Stimulated activated naive CD8-positive, alpha-beta T cell treated with anti-CD3 and anti-CD28 coated beads, Interleukin-15, amount 100 ng/mL, for 72 hours (primary cell): ENCODE data around the gene CDKN2AIP.
"Not testable (repeated sequence)": the region's sequence is repeated elsewhere in the genome, so short reads cannot be mapped to it uniquely, and the experiment has no call there.

Experiments used
- ATAC-seq: fragments of 150-1000 bp; cut with Tn5 transposase; 2 replicates; pipeline ENCODE4 v1.10.0; 2021; ENCODE audit warnings: mild to moderate bottlenecking, moderate library complexity
- DNase-seq, 2 donors: peaks; one replicate each; pipeline ENCODE4 v3.0.0; 2021 to 2022
- H3K27ac Mint-ChIP-seq, 2 donors: one replicate each; pipeline ENCODE4 v1.8.0; 2022; ENCODE audit warnings: mild to moderate bottlenecking in 2 of 2, mixed read lengths in 2 of 2, moderate library complexity in 2 of 2
- H3K27me3 Mint-ChIP-seq: one replicate; pipeline ENCODE4 v1.8.0; 2022; ENCODE audit warnings: mixed read lengths
- H3K4me1 Mint-ChIP-seq: one replicate; pipeline ENCODE4 v1.8.0; 2022; ENCODE audit warnings: mild to moderate bottlenecking, mixed read lengths
- H3K4me3 Mint-ChIP-seq, 2 donors: one replicate each; pipeline ENCODE4 v1.8.0; 2022; ENCODE audit warnings: mild to moderate bottlenecking in 2 of 2, mixed read lengths in 2 of 2, moderate library complexity in 1 of 2
- H3K9me3 Mint-ChIP-seq, 2 donors: one replicate each; pipeline ENCODE4 v1.8.0; 2022; ENCODE audit warnings: mixed read lengths in 2 of 2

CDKN2AIP gene

GRCh38 chr4:183463903-183464619 lies 19.6 kb downstream of the CDKN2AIP start:
- DNase-seq, ATAC-seq, H3K4me1 Mint-ChIP-seq, H3K4me3 Mint-ChIP-seq, H3K27me3 Mint-ChIP-seq, H3K27ac Mint-ChIP-seq, H3K9me3 Mint-ChIP-seq: not testable (repeated sequence)

- not testable (repeated sequence) for H3K4me1 Mint-ChIP-seq, H3K27ac Mint-ChIP-seq, H3K27me3 Mint-ChIP-seq, H3K9me3 Mint-ChIP-seq, DNase-seq, ATAC-seq, H3K4me3 Mint-ChIP-seq
Measured at GRCh38 chr4:183465879-183466278, 21.4 kb downstream of the CDKN2AIP start.

GRCh38 chr4:183467246-183467645 lies 22.8 kb downstream of the CDKN2AIP start:
- no peaks in the 10 kb centered on the region for H3K27me3 Mint-ChIP-seq
- no peak for DNase-seq

GRCh38 chr4:183468210-183469095 lies 24.0 kb downstream of the CDKN2AIP start:
- H3K4me3 Mint-ChIP-seq: no peak overlapping the region
- no peaks in the 10 kb centered on the region for H3K9me3 Mint-ChIP-seq
- no peaks in the 10 kb centered on the region for H3K27me3 Mint-ChIP-seq
- no peaks in the 10 kb centered on the region for H3K4me1 Mint-ChIP-seq
- ATAC-seq (no peak), DNase-seq (no peak)
- H3K27ac Mint-ChIP-seq: no peak overlapping the region

More at GRCh38 chr4:183467246-183467645, 22.8 kb downstream of the CDKN2AIP start:
- Mint-ChIP-seq H3K9me3 (no peaks in the 10 kb centered on the region), H3K27ac (no peak overlapping the region), H3K4me1 (no peaks in the 10 kb centered on the region), H3K4me3 (no peak overlapping the region)
- ATAC-seq: no peak

- Mint-ChIP-seq H3K9me3 (no peaks in the 10 kb centered on the region), H3K4me3 (no peak overlapping the region), H3K27ac (no peak overlapping the region), H3K4me1 (no peaks in the 10 kb centered on the region), H3K27me3 (no peaks in the 10 kb centered on the region)
- DNase-seq (no peak), ATAC-seq (no peak)
Measured at GRCh38 chr4:183469285-183469684, 24.8 kb downstream of the CDKN2AIP start.

DNA sequence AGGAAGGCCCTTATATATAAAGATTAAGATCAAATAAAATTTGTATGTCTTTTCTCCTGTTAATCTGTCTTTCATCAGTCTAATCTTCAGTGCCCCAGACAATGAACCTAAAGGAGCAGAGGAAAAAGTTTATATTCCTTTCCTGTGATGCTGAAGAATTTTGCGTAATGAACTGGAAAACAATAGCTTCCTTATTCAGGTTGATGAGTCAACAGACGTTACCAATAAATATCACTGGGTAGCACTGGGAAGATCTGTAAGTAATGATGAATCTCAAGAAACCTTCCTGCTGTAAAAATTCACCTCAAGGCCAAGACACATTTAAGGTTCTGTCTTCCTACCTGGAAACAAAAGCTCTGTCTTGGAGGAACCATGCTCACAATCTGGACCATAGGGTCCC lies 25.5 kb downstream of the CDKN2AIP start:
- H3K27me3 Mint-ChIP-seq: no peaks in the 10 kb centered on the region
- H3K9me3 Mint-ChIP-seq: no peaks in the 10 kb centered on the region
- H3K27ac Mint-ChIP-seq: no peak overlapping the region
- no peaks in the 10 kb centered on the region for H3K4me1 Mint-ChIP-seq
- no peak for ATAC-seq
- H3K4me3 Mint-ChIP-seq: no peak overlapping the region
- DNase-seq: no peak

DNA sequence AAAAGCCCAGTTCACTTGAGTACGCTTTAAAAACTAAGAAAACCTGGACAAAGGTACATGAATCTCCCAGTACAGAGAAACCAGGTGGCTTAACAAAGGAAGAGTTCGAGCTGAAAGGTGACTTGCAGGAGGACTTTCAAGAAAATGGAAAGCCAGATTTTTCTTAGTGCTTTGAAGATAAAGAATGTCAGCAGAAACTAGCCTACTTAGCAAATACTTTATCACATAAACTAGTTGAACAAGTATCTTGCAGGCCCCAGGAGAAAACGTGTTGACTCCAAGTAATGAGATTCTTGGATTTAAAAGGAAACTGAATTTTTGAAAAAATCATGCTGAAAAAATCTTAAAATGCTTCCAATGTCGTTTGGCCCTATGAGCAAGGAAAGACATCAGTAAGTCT lies 26.4 kb downstream of the CDKN2AIP start:
- Mint-ChIP-seq H3K27ac (no peak overlapping the region), H3K9me3 (no peaks in the 10 kb centered on the region), H3K4me3 (no peak overlapping the region), H3K4me1 (no peaks in the 10 kb centered on the region), H3K27me3 (no peaks in the 10 kb centered on the region)
- DNase-seq (no peak), ATAC-seq (no peak)

DNA sequence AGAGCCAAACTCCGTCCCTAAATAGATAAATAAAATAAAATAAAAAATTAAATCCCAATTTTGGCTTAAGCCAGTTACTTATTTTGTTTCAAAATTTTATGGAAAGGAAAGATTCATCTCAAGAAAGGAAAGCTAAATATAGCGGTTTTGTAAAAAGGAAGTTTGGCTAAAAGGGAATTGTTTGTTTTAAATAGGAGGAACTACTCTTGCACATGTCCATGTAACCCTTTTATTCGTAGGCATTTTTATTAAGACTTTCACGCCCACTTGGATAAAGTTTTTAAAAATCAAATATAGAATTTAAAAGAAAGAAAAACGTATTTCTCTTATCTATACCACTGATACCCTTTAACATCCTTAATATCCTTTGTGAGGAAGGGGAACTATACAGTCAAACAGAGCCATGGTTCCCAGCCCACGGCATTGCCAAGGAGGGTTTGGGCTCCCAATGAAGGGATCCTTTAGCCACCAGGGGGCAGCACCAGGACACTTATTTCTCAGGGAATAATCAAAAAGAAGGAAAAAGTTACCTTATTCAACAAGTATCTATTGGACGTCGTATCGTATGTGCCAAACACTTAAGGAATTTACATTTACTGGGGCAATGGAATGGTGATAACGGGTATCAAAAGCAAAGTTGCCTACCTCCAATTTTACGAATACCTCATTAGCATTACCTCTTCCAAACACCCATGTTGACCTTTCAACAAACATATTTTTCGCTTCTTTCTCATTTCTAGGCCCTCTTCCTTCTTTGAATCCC lies 27.7 kb downstream of the CDKN2AIP start:
- peak; percentile 76 for ATAC-seq
- H3K27me3 Mint-ChIP-seq: no peaks in the 10 kb centered on the region

GRCh38 chr4:183478123-183478522 lies 33.7 kb downstream of the CDKN2AIP start:
- Mint-ChIP-seq H3K9me3 (no peaks in the 10 kb centered on the region), H3K4me1 (no peaks in the 10 kb centered on the region)
- ATAC-seq: no peak

More for the DNA sequence above, 27.7 kb downstream of the CDKN2AIP start:
- Mint-ChIP-seq H3K4me3 (no peak overlapping the region), H3K27ac (no peak overlapping the region), H3K4me1 (no peaks in the 10 kb centered on the region), H3K9me3 (no peaks in the 10 kb centered on the region)
- DNase-seq: peak; percentile 65 to 66

DNA sequence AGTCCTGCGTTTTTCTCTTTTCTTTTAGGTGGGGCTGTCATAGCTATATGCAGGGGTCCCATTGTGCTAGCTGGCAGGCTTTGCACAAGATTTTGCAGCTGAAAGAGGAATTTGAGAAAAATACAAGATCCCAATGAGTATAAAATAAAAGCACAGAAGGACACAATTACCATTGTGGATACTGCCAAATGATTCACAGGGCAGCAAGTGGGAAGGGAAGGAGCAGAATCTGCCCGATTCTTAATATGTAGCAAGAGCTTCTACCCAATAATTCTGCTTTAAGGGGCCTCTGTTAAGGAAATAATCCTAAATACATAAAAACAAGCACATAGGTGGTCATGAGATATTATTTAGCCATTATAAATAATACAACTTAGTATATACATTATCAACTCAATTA lies 34.5 kb downstream of the CDKN2AIP start:
- Mint-ChIP-seq H3K9me3 (no peaks in the 10 kb centered on the region), H3K27me3 (peaks cover 9% of the 10 kb centered on the region), H3K27ac (no peak overlapping the region), H3K4me1 (no peaks in the 10 kb centered on the region), H3K4me3 (no peak overlapping the region)
- DNase-seq (no peak), ATAC-seq (no peak)

More at GRCh38 chr4:183478123-183478522, 33.7 kb downstream of the CDKN2AIP start:
- Mint-ChIP-seq H3K27ac (no peak overlapping the region), H3K27me3 (peaks cover 9% of the 10 kb centered on the region), H3K4me3 (no peak overlapping the region)
- DNase-seq: no peak

DNA sequence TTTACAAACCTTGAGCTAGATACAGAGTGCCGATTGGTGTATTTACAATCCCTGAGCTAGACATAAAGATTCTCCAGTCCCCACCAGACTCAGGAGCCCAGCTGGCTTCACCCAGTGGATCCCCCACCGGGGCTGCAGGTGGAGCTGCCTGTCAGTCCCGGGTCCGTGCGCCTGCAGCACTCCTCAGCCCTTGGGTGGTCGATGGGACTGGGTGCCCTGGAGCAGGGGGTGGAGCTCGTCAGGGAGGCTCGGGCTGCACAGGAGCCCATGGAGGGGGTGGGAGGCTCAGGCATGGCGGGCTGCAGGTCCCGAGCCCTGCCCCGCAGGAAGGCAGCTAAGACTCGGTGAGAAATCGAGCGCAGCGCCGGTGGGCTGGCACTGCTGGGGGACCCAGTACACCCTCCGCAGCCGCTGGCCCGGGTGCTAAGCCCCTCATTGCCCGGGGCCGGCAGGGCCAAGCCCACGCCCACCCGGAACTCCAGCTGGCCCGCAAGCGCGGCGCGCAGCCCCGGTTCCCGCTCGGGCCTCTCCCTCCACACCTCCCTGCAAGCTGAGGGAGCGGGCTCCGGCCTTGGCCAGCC lies 38.2 kb downstream of the CDKN2AIP start:
- not testable (repeated sequence) for H3K9me3 Mint-ChIP-seq, H3K4me3 Mint-ChIP-seq, DNase-seq, H3K4me1 Mint-ChIP-seq, ATAC-seq, H3K27me3 Mint-ChIP-seq
- peak overlapping the region in 1 of 2 donors; percentile 74 for H3K27ac Mint-ChIP-seq

- no peak for DNase-seq
- no peak for ATAC-seq
- no peak overlapping the region for H3K4me3 Mint-ChIP-seq
- H3K27ac Mint-ChIP-seq: peak overlapping the region in 1 of 2 donors; percentile 72
- no peaks in the 10 kb centered on the region for H3K4me1 Mint-ChIP-seq
- no peaks in the 10 kb centered on the region for H3K9me3 Mint-ChIP-seq
- no peaks in the 10 kb centered on the region for H3K27me3 Mint-ChIP-seq
Measured at GRCh38 chr4:183483997-183484396, 39.6 kb downstream of the CDKN2AIP start.

DNA sequence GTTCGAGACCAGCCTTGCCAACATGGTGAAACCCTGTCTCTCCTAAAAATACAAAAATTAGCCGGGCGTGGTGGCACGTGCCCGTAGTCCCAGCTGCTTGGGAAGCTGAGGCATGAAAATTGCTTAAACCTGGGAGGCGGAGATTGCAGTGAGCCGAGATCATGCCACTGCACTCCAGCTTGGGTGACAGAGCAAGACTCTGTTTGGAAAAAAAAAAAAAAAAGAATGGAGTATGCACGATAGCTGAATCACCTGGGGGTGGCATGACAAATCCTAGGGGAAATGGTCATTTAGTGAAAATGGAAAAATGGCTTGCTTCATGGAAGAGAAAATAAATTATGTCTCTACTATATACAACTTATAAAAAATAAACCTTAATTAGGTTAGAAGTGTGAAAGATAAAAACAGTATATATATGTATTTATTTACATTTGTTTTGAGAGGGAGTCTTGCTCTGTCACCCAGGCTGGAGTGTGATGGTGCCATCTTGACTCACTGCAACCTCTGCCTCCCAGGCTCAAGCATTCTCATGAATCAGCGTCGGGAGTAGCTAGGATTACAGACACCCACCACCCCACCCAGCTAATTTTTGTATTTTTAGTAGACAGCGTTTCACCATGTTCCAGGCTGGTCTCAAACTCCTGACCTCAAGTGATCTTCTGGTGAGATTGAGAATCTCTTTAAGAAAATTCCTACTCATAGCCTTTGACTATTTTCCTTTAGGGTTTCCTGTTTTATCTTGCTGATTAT lies 41.1 kb downstream of the CDKN2AIP start:
- ATAC-seq: no peak
- H3K27me3 Mint-ChIP-seq: no peaks in the 10 kb centered on the region
- no peak overlapping the region for H3K4me3 Mint-ChIP-seq
- H3K9me3 Mint-ChIP-seq: peaks cover 4% of the 10 kb centered on the region in 2 donors
- no peaks in the 10 kb centered on the region for H3K4me1 Mint-ChIP-seq
- no peak overlapping the region for H3K27ac Mint-ChIP-seq
- DNase-seq: no peak

DNA sequence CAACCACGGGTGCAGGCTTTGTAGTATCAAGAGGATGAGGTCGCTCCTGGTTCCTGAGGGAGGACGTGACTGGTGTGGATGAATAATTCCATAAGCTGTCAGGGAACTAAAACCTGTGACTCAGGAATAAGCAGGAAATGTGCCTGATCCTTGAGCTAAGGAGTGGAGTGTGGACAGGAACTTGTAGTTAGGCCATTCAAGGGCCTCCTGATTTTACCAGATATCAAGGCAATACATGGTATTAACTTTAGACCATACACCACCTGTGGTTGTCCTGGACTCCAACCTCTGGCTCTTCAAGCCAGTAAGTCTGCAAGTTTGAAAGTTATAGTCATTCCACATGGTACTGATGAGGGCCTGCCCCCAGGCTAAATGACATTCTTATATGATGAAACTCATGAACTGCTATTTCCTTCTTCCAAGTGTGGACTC lies 48.4 kb downstream of the CDKN2AIP start:
- Mint-ChIP-seq H3K4me3 (no peak overlapping the region), H3K4me1 (no peaks in the 10 kb centered on the region), H3K27me3 (no peaks in the 10 kb centered on the region)

DNA sequence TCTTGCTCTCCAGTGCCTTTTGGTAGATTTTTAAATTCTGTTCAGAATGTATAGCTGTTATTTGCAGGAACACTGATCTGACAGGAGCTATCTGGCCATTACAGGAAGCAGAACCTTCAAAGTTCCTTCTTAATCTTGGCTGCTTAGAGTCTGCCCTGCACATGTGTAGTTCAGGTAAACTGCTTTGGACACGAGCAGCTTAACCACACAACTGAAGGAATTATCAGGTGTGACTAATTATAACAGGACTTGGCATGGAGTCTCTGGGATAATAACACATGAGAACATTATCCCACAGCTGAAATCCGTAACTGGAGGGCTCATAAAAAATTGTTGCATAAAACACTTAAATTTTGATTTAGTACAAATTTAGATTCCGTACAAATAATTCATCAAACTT lies 48.8 kb downstream of the CDKN2AIP start:
- no peaks in the 10 kb centered on the region for H3K4me1 Mint-ChIP-seq
- H3K4me3 Mint-ChIP-seq: no peak overlapping the region
- H3K27me3 Mint-ChIP-seq: no peaks in the 10 kb centered on the region
- no peak overlapping the region for H3K27ac Mint-ChIP-seq
- peaks cover 18 to 22% of the 10 kb centered on the region in 2 donors for H3K9me3 Mint-ChIP-seq
- ATAC-seq: no peak
- no peak for DNase-seq

More for the DNA sequence above, 48.4 kb downstream of the CDKN2AIP start:
- no peak for DNase-seq
- Mint-ChIP-seq H3K27ac (peak overlapping the region in 1 of 2 donors; percentile 35), H3K9me3 (peaks cover 18 to 22% of the 10 kb centered on the region in 2 donors)
- no peak for ATAC-seq
